Ectodermal cell (in vitro differentiated cells): ENCODE data around the gene CD59.
A peak's percentile ranks its signal among the peaks of the same experiment; 100 is the strongest.

Experiments
- H3K27ac ChIP-seq: 2 replicates; pipeline ENCODE4 v1.7.0; 2013; ENCODE audit warnings: mild to moderate bottlenecking, low read depth, low read length; ENCODE audit not compliant: insufficient read depth, poor library complexity, severe bottlenecking
- H3K27me3 ChIP-seq: 2 replicates; pipeline ENCODE4 v1.7.0; 2013; ENCODE audit warnings: mild to moderate bottlenecking, low read length; ENCODE audit not compliant: insufficient read depth, control insufficient read depth, poor library complexity, severe bottlenecking
- H3K36me3 ChIP-seq: one replicate; pipeline ENCODE4 v1.7.0; 2013; ENCODE audit warnings: low read length; ENCODE audit not compliant: control insufficient read depth, insufficient read depth
- H3K4me1 ChIP-seq: one replicate; pipeline ENCODE4 v1.7.0; 2013; ENCODE audit warnings: low read length; ENCODE audit not compliant: control insufficient read depth, insufficient read depth
- H3K4me3 ChIP-seq: 2 replicates; pipeline ENCODE4 v1.7.0; 2013; ENCODE audit warnings: low read depth, low read length, control low read depth; ENCODE audit not compliant: insufficient read depth
- H3K9me3 ChIP-seq: 2 replicates; pipeline ENCODE4 v1.7.0; 2013; ENCODE audit warnings: mild to moderate bottlenecking, low read length, moderate library complexity; ENCODE audit not compliant: control insufficient read depth
- WGBS, 2 experiments: methylation state at CpG; one replicate each; pipeline ENCODE4 v1.1.7; 2013; ENCODE audit warnings: missing lambda C conversion rate in 2 of 2; 5-methylcytosine and 5-hydroxymethylcytosine counted together

Gene CD59

DNA sequence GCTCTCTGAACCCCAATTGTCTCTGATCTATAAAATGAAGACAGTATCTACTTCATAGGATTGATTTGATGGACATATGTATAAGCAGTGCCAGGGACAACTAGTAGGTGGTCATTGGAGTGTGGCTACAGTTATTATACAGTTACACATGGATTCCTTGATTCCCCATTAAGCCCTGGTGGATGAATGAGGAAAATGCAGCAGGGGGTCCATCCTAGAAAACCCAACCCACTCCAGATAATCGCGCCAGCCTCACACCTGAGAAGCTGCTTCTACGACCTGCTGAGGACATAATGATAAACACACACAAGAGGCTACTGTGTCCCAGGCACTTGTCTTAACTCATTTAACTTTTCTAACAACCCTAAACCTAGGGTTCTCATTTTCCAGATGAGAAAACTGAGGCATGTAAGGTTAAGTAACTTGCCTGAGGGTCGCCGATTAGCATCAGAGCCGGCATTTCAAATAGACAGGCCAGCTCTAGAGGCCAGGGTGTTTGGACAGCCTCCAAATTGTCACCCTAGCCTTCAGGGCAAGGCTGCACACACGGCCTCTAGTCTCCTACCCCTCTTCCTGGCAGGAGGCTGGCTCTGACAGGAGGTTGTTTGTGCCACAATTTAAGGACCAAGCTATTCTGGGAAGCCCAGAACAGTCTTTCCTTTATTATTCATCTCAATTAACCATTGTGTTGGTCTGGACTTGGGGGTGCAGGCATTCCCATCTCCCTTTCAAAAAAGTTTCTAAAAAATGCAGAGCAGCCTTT lies 31.8 kb downstream of the CD59 start:
- H3K27me3 ChIP-seq, result peaks cover 6% of the 10 kb centered on the region
- no peak overlapping the region for H3K27ac ChIP-seq
- no peaks in the 10 kb centered on the region for H3K9me3 ChIP-seq
- peaks cover 8% of the 10 kb centered on the region for H3K4me1 ChIP-seq
- H3K36me3 ChIP-seq, result peaks cover 1% of the 10 kb centered on the region
- H3K4me3 ChIP-seq, result no peak overlapping the region
- WGBS, 2 experiments, result 80 to 81% methylated on average over 7 of the region's 7 CpGs

DNA sequence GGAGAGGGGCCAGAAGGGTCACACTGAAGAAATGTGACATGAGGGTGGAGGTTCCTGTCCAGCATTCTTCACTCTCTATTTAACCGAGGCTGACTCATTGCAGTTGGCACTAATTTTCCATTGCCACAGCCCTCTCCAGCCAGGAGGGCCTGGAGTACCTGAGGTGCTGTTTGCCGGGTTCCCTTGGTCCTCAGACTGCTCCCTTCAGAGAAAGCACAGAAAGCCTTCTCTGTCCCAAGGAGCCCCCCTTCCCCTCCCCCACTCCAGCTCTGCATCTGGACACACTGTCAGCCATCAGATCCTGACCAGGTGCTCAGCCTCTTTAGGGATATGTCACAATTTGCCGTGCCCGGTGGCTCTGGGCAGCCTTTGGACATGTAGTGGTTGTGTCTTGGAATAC lies 32.4 kb downstream of the CD59 start:
- Histone ChIP-seq H3K27me3 (peaks cover 6% of the 10 kb centered on the region), H3K27ac (no peak overlapping the region), H3K4me1 (peaks cover 8% of the 10 kb centered on the region), H3K4me3 (no peak overlapping the region), H3K36me3 (no peaks in the 10 kb centered on the region), H3K9me3 (no peaks in the 10 kb centered on the region)
- 94 to 95% methylated on average over 4 of the region's 4 CpGs for WGBS, 2 experiments

DNA sequence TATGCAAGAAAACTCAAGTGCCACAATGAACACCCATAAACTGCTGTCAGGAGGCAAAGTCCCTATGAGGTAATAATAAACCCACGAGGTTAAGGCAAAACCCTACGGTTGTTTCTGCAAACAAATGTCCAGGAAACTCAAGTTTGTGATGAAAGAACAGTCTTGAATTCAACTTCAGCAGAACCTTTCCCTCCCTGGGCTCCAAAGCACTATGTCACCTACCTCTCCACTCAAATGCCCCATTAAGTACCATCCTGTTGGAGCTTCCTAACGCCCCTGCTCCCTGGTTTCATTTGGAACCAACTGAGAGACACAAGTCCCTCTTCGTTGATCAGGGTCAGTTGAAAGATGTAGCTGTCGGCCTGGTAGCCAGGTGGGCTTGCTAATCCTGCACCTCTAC lies 33.0 kb downstream of the CD59 start:
- peaks cover 8% of the 10 kb centered on the region for H3K4me1 ChIP-seq
- H3K9me3 ChIP-seq, result no peaks in the 10 kb centered on the region
- peaks cover 6% of the 10 kb centered on the region for H3K27me3 ChIP-seq
- no peaks in the 10 kb centered on the region for H3K36me3 ChIP-seq
- WGBS, 2 experiments, result 94 to 97% methylated on average over 4 to 5 of the region's 5 CpGs
- H3K4me3 ChIP-seq, result no peak overlapping the region
- no peak overlapping the region for H3K27ac ChIP-seq

DNA sequence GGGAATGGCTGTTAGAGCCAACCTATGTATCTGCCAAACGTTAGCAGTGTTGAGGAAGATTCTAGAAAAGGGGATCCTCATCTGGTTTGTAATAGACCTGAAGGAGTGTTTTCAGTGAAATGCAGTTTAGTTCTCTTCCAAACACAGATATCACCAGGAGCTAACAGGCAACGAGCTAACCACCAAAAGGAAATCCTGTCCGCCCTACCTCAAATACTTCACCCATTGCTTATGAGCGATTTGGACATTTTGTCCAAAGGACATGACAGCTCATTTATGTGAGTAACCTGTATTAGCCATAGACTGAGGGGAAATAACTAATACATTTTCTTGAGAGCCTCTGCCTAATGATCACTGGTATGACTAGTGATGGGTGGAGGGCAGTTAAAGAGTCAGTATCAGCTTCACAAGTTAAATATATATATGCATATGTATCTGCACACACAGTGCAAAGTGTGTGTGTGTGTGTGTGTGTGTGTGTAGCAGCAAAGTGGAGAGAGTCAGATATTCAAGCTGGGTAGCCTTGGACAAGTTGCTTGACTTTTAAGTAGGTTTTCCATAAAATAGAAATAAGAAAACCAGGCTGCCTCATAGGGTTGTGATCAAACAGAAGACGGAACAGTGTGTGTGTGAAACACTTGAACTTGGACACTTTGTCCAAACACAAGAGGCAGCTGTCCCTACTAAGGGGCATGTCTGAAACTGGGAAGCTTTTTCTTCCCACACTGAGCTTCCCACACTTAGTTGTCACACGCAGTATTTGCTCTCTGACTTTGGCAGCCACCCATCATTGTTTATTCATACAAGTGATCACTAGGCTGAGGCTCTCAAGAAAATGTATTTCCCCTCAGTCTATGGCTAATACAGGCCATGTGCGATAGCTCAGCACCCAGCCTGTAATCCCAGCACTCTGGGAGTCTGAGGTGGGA lies 34.7 kb downstream of the CD59 start:
- Histone ChIP-seq H3K36me3 (no peaks in the 10 kb centered on the region), H3K27me3 (peaks cover 6% of the 10 kb centered on the region), H3K4me3 (peak overlapping the region; percentile 56), H3K9me3 (no peaks in the 10 kb centered on the region), H3K27ac (no peak overlapping the region), H3K4me1 (peaks cover 8% of the 10 kb centered on the region)
- WGBS, 2 experiments, result 79 to 80% methylated on average over 7 of the region's 7 CpGs

DNA sequence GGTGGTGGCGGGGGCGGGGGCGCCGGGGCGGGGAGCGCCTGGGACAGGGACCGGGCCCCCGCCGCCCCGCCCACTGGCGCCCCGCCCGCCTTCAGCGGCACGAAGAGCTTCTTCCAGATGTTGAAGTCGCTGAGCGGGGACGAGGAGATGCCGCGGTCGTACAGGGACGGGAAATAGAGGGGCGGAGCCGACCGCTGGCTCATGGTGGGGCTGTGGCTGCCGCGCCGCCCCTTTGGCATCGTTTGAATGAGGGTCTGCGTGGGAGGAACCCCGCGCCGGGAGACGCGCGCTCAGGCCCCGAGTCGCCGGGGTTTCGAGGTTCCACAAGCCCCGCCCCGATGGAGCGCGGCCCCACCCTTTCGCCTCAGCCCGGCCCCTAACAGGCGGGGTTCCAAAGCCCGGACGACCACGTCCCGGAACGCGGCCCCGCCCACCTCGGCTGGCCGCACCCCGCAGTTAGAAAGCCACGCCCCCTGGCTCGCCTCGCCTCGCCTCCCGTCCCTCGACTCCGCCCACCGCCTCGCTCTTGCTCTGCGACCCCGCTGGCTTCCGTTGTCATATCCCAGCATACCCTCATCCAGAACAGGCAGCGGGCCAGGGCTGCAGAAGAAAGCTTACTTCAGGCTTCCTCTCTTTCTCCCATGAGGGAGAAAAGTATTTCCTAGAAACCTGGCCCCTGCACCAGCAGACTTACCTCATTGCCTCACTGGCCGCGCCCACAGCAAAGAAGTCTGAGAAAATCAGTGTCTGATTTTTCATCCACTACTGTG lies 35.5 kb downstream of the CD59 start, which contains the start of gene C11orf91:
TSS of gene C11orf91 (minus strand) at position 325 of the 770 bp plus-strand sequence. CDS start at position 239, 86 bp downstream.
- Histone ChIP-seq H3K27ac (no peak within 1 kb of the TSS), H3K36me3 (no peaks in the 10 kb centered on the region)

DNA sequence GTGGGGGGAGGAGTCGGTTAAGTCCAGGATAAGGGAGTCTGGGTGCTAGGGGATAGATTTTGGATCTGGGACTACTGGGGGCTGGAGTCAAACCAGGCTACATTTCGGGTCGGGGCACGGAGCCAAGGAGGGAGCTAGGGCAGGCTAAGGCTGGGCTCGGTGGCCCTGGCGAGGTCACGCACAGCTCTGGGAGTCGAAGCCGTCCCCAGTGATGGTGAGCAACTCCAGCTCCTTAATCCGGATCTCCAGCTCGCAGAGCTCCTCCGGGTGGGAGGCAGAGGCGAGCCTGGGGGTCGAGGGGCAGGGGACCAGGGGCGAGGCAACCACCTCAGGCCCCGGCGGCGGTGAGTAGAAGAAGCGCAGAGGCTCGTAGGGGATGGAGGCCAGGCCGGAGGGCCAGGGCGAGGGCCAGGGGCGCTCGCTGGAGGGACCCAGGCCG lies 36.1 kb downstream of the CD59 start:
- Histone ChIP-seq H3K27me3 (peaks cover 6% of the 10 kb centered on the region), H3K9me3 (no peaks in the 10 kb centered on the region), H3K27ac (no peak overlapping the region), H3K4me1 (peaks cover 16% of the 10 kb centered on the region), H3K36me3 (no peaks in the 10 kb centered on the region), H3K4me3 (peak overlapping the region; percentile 56)
- 30 to 33% methylated on average over 25 of the region's 25 CpGs for WGBS, 2 experiments

More for the DNA sequence above, 35.5 kb downstream of the CD59 start, which contains the start of gene C11orf91:
- H3K9me3 ChIP-seq, result no peaks in the 10 kb centered on the region
- WGBS, 2 experiments, result 1 to 2% methylated on average over 72 of the region's 72 CpGs
- H3K4me1 ChIP-seq, result peaks cover 10% of the 10 kb centered on the region
- H3K4me3 ChIP-seq, result peak within 1 kb of the TSS; percentile 56
- H3K27me3 ChIP-seq, result peaks cover 6% of the 10 kb centered on the region

DNA sequence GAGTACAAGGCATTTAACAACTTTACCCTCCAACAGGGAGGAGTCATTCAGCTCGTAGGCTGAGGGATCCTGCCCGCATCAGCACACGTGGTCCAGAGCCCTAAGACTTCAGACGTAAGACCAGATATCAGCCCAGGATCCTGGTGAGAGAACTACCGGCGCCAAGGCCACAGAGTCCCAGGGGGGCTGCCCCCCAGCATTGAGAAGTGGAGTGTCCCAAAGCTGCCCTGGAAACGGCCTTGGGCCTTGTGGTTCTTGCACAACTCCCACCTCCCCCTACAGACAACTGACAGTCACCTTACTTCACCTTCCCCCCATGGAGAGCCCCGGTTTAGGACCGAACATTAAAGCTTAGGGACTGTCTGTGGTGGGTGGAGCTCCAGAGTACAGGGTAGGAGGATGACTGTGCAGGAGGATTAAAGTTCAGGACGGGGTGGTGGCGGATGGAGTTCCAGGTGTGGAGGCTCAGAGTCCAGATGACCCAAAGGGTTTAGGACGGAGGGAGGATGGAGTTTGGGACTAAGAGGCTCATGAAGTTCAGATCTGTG lies 36.6 kb downstream of the CD59 start:
- Histone ChIP-seq H3K27me3 (peaks cover 6% of the 10 kb centered on the region), H3K9me3 (no peaks in the 10 kb centered on the region), H3K4me3 (peak overlapping the region; percentile 56), H3K36me3 (no peaks in the 10 kb centered on the region), H3K27ac (no peak overlapping the region), H3K4me1 (peaks cover 20% of the 10 kb centered on the region)
- WGBS, 2 experiments, result 82 to 86% methylated on average over 12 of the region's 12 CpGs

DNA sequence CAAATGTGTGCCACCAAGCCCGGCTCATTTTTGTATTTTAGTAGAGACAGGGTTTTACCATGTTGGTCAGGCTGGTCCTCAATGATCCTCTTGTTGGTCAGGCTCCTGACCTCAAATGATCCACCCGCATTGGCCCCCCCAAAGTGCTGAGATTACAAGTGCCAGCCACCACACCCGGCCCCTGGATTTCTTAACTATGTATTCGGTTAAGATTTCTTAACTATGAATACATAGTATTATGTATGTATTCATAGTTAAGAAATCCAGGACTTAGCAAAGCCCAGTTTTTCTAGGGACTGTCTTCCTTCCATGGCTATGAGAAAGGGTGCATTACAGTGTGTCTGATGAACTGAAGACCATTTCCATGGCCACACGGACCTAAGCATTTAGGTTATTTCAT lies 37.3 kb downstream of the CD59 start:
- Histone ChIP-seq H3K4me3 (no peak overlapping the region), H3K9me3 (no peaks in the 10 kb centered on the region), H3K4me1 (peaks cover 21% of the 10 kb centered on the region), H3K36me3 (no peaks in the 10 kb centered on the region), H3K27ac (no peak overlapping the region), H3K27me3 (peaks cover 6% of the 10 kb centered on the region)
- whole genome bisulfite sequencing, 2 experiments, result 94 to 96% methylated on average over 3 to 4 of the region's 5 CpGs

DNA sequence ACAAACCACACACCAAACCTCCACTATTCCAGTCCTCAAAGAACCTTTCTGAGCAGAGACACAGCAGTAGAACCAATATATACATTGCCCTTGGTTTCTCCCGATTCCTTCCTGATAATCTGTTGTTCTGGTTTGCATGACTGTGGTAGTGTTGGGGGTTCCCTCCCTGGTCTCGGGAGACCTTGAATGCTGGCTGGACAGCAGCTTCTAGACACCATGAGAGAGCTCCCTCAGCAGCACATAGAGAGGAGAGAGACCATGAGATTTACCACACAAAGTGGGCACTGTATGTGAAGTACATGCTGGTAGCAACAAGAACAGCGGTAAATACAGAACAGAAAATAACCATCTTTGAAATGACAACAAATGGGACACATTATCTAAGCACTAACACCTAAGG lies 38.2 kb downstream of the CD59 start:
- H3K9me3 ChIP-seq, result no peaks in the 10 kb centered on the region
- peaks cover 24% of the 10 kb centered on the region for H3K4me1 ChIP-seq
- no peak overlapping the region for H3K4me3 ChIP-seq
- WGBS, 2 experiments, result 88 to 89% methylated on average over 3 of the region's 3 CpGs
- H3K36me3 ChIP-seq, result no peaks in the 10 kb centered on the region
- H3K27me3 ChIP-seq, result peaks cover 6% of the 10 kb centered on the region
- H3K27ac ChIP-seq, result no peak overlapping the region
